Lower leg skin (tissue), 4 donors: ENCODE data around the gene GNAT1. TPM values are rescaled to one million over a fixed set of nuclear protein-coding genes. Genes with fewer than 3 reads are reported as not detected.

Experiments
- DNase-seq, 2 donors: peaks; one replicate each; pipeline ENCODE4 v3.0.0-alpha.2; 2019; ENCODE audit warnings: low spot score in 2 of 2
- H3K4me3 ChIP-seq: fragments of 200-600 bp; sonication (generic); 2 replicates; pipeline ENCODE4 v1.5.1; 2017; ENCODE audit warnings: mild to moderate bottlenecking, low read depth; ENCODE audit not compliant: poor library complexity, severe bottlenecking
- CTCF ChIP-seq, 3 donors: fragments of 450-650 bp; IDR thresholded peaks; one replicate each; pipeline ENCODE4 v1.5.1; 2016; ENCODE audit warnings: antibody characterized with exemption in 3 of 3, mild to moderate bottlenecking in 3 of 3, moderate library complexity in 2 of 3
- POLR2A ChIP-seq, 2 donors: fragments of 450-650 bp; IDR thresholded peaks; one replicate each; pipeline ENCODE4 v1.6.1; 2016 to 2017; ENCODE audit warnings: antibody characterized with exemption in 2 of 2, mild to moderate bottlenecking in 1 of 2, moderate library complexity in 1 of 2
- WGBS, 2 donors: methylation state at CpG; one replicate each; pipeline ENCODE4 v1.1.5; 2018; 5-methylcytosine and 5-hydroxymethylcytosine counted together
- intact Hi-C: fragments of 100-400 bp; cut with DNase I; formaldehyde crosslinking; loops from one replicate; pipeline ENCODE4 v1.15.0; 2023; ENCODE audit warnings: low total_unique reads
- total RNA-seq, 4 donors: library from RNA; depleted of rRNA; stranded (reverse); fragments of >200 nt; gene quantifications; one replicate each; pipeline ENCODE4 v1.1.0, GENCODE V29; 2016

GNAT1 gene
- total RNA-seq, 4 donors from 2014 or later = not detected

GRCh38 chr3:50164481-50164880 is 26.9 kb upstream of the GNAT1 start:
- 13 to 31% methylated on average over 1 of the region's 1 CpG for WGBS, 2 donors
- DNase-seq = no peak
- no peak overlapping the region for H3K4me3 ChIP-seq
- no peak for TF ChIP-seq CTCF (IDR thresholded peaks at IDR 0.05)
- TF ChIP-seq POLR2A (IDR thresholded peaks at IDR 0.05) = no peak
- intact Hi-C loops = no loop called here

- 5 to 16% methylated on average over 7 of the region's 7 CpGs for WGBS, 2 donors
- H3K4me3 ChIP-seq = no peak overlapping the region
- DNase-seq = no peak
- intact Hi-C loops = no loop called here
- TF ChIP-seq POLR2A (IDR thresholded peaks at IDR 0.05) (no peak), CTCF (IDR thresholded peaks at IDR 0.05) (no peak)
These were observed 26.2 kb upstream of the GNAT1 start for GRCh38 chr3:50164984-50165909.

GRCh38 chr3:50165910-50166538 is 25.4 kb upstream of the GNAT1 start:
- TF ChIP-seq CTCF (IDR thresholded peaks at IDR 0.05) (no peak), POLR2A (IDR thresholded peaks at IDR 0.05) (no peak)
- no peak overlapping the region for H3K4me3 ChIP-seq
- WGBS, 2 donors = 18 to 33% methylated on average over 13 to 15 of the region's 15 CpGs
- DNase-seq = no peak
- intact Hi-C loops = no loop called here

GRCh38 chr3:50166620-50167019 is 24.8 kb upstream of the GNAT1 start:
- no peak for TF ChIP-seq POLR2A (IDR thresholded peaks at IDR 0.05)
- TF ChIP-seq CTCF (IDR thresholded peaks at IDR 0.05) = no peak
- no peak for DNase-seq
- WGBS, 2 donors = 43 to 59% methylated on average over 6 of the region's 6 CpGs
- no peak overlapping the region for H3K4me3 ChIP-seq
- intact Hi-C loops = no loop called here

GRCh38 chr3:50167069-50167840 is 24.2 kb upstream of the GNAT1 start:
- intact Hi-C loops = no loop called here
- no peak for DNase-seq
- H3K4me3 ChIP-seq = no peak overlapping the region
- WGBS, 2 donors = 40 to 42% methylated on average over 13 to 16 of the region's 16 CpGs
- TF ChIP-seq CTCF (IDR thresholded peaks at IDR 0.05) (no peak), POLR2A (IDR thresholded peaks at IDR 0.05) (no peak)
